Measurements from ENCODE around the gene RPL4.
"Not testable (repeated sequence)": the region's sequence is repeated elsewhere in the genome, so short reads cannot be mapped to it uniquely, and the experiment has no call there.

RPL4 gene

GRCh38 chr15:66504563-66505429 lies at the start of gene RPL4, which contains the start of gene ZWILCH:
RPL4 (minus strand) TSS chr15:66504855; CDS start chr15:66504790, 65 bp downstream.
ZWILCH (plus strand) TSS chr15:66505326; CDS start chr15:66505339, 13 bp downstream.
- DNase-seq: peak; percentile 90

- no peak for DNase-seq
Observed at GRCh38 chr15:66545255-66545654, 40.6 kb upstream of the RPL4 start.

- no peak for DNase-seq
Observed at GRCh38 chr15:66542896-66543295, 38.2 kb upstream of the RPL4 start.

GRCh38 chr15:66535056-66535455 lies 30.4 kb upstream of the RPL4 start:
- no peak for DNase-seq

- no peak for DNase-seq
Observed at GRCh38 chr15:66524838-66525237, 20.2 kb upstream of the RPL4 start.

GRCh38 chr15:66523926-66524325 lies 19.3 kb upstream of the RPL4 start:
- no peak for DNase-seq

- peak; percentile 66 for DNase-seq
Observed at GRCh38 chr15:66515901-66516322, 11.3 kb upstream of the RPL4 start.

GRCh38 chr15:66514586-66514985 lies 9.9 kb upstream of the RPL4 start:
- DNase-seq: no peak

- no peak for DNase-seq
Observed at GRCh38 chr15:66508293-66508883, 3.7 kb upstream of the RPL4 start.

- no peak for DNase-seq
Observed at GRCh38 chr15:66505818-66506217, 1.2 kb upstream of the RPL4 start.

- no peak for DNase-seq
Observed at GRCh38 chr15:66505430-66505811, 766 bp upstream of the RPL4 start.

GRCh38 chr15:66503780-66504562 lies 684 bp downstream of the RPL4 start:
- DNase-seq: no peak

- DNase-seq: not testable (repeated sequence)
Observed at GRCh38 chr15:66503041-66503648, 1.5 kb downstream of the RPL4 start.

GRCh38 chr15:66502491-66502890 lies 2.2 kb downstream of the RPL4 start:
- DNase-seq: no peak

- DNase-seq: not testable (repeated sequence)
Observed at GRCh38 chr15:66500346-66500745, 4.3 kb downstream of the RPL4 start.

- DNase-seq: peak; percentile 32
Observed at GRCh38 chr15:66498501-66499386, 5.9 kb downstream of the RPL4 start.

GRCh38 chr15:66497502-66498455 lies 6.9 kb downstream of the RPL4 start, which contains the start of gene SNAPC5:
SNAPC5 (minus strand) TSS chr15:66497762; CDS start chr15:66497731, 31 bp downstream.
- peak; percentile 93 for DNase-seq

- peak; percentile 18 for DNase-seq
Observed at GRCh38 chr15:66496951-66497501, 7.6 kb downstream of the RPL4 start.

GRCh38 chr15:66494262-66494661 lies 10.4 kb downstream of the RPL4 start:
- DNase-seq: no peak

GRCh38 chr15:66491846-66492245 lies 12.8 kb downstream of the RPL4 start:
- DNase-seq: no peak
